HG02840 (cell line): ENCODE data around the gene HOXA10.
A peak's percentile ranks its signal among the peaks of the same experiment; 100 is the strongest.

Experiments used
- ATAC-seq: cut with Tn5 transposase; IDR thresholded peaks from one replicate; pipeline ENCODE4 v1.9.1; 2021; ENCODE audit warnings: mild to moderate bottlenecking, moderate library complexity, moderate number of reproducible peaks; ENCODE audit not compliant: unreplicated experiment, low FRiP score

HOXA10 gene

DNA sequence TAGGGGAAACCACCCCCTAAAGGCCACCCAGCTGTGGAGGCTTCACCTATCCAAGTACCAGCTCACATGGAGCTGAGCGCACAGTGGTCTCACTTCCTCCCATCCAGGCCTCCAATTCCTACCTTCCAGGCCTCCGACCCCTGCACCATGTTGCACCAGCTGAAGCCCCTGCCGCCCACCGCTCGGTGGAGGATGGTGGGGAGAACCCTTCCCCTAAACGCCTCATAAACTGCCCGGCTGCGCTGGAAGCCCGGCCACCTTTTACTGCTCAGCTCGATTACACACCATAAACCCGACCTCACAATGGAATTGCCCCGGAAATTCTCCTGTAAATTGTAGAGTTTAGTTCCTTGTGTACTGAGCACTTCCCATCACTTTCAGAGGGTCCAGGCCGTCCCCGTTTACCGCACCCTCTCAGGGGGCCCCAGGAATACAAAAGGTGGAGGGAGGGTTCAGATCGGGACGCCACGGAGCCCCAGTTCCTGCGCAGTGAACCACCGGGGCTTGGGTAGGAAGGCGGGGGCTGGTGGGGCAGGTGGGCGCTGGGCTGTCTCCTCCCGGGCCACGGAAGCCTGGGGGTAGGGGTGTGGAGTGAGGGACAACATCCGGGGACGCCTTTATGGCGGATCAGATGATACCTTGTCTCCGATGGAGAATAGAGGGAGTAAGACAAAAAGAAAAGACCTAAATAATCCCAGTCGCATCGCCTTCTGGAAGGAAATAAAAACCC, 16.3 kb downstream of the HOXA10 start:
- no peak for ATAC-seq

DNA sequence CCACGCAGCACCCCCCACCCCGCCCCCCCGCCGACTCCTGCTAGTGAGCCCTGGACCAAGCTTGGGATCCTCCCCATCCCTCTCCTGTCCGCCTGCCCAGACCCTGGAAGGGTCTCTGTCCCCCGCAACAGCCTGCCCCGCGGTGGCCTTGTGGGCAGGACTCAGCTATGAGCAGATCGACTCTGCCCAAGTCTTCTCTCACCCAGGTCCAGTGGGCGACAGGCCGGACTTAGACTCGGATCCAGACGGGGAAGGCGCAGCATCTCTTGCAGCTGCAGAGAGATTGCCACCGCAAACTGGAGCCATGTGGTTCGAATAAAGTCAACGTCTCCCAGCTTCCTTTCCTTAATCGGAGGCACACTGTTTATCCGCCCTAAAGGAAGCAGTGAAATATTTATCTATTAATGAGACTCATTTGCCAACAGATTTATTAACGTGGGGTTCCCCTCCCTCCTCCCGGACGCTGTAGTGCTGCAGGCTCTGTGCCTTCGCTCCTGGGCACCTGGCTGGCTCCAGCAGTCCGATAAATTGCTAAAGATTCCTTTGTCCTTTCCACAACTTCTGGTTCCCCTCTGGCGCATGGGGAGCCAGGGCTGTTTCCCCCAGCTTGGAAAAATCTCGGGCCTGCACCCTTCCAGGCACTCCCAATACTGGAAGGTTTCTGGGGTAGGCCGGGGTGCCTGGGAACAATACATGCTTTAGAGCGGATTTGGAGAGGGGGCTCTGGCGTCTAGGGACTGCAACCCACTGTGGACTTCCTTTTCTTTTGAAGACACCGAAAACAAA, 17.0 kb downstream of the HOXA10 start:
- ATAC-seq: no peak

DNA sequence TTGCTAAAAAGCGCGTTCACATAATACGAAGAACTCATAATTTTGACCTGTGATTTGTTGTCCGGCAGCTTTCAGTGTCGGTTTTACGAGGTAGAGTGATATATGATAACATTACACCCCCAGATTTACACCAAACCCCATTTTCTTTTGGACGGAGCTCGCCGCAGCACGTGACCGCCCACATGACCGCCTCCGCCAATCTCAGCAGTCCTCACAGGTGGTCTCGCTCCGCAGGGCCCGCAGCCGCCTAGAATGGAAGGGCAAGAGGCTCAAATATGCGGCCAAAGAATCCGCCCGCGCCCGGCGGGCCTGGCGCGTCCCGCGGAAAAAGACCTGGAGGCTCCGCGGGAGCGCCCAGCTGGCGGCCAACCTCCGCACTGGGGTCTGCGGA, 17.6 kb downstream of the HOXA10 start, which contains the start of gene HOXA7:
Gene HOXA7, minus strand, starts transcription at position 168 of the 391 bp plus-strand sequence. Its CDS starts 130 bp downstream, at position 38.
- ATAC-seq: no peak

DNA sequence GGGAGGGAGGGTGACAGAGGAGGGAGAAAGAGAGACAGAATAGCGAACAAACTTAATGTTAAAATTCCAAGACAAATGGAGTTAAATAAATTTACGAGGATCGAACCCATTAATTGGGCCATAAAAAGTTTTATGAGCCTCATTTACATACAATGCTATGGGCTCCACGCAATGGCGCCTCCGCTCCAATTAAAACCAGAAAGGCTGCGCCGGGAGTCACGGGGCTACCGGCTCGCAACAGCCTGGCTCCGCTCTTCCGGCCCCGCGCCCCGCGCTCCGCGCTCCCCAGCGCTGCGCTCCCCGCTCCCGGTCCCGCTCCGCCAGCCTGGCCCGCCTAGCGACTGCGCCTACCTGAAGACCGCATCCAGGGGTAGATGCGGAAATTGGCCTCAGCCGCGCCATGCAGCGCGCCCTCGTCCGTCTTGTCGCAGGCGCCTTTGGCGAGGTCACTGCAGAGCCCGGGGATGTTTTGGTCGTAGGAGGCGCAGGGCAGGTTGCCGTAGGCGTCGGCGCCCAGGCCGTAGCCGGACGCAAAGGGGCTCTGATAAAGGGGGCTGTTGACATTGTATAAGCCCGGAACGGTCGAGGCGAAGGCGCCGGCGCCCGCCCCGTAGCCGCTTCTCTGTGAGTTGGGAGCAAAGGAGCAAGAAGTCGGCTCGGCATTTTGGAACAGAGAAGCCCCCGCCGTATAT, 18.2 kb downstream of the HOXA10 start:
- no peak for ATAC-seq

- ATAC-seq: no peak
Observed at GRCh38 chr7:27154901-27155815, 19.0 kb downstream of the HOXA10 start.

- no peak for ATAC-seq
Observed at GRCh38 chr7:27154369-27154768, 19.8 kb downstream of the HOXA10 start.

DNA sequence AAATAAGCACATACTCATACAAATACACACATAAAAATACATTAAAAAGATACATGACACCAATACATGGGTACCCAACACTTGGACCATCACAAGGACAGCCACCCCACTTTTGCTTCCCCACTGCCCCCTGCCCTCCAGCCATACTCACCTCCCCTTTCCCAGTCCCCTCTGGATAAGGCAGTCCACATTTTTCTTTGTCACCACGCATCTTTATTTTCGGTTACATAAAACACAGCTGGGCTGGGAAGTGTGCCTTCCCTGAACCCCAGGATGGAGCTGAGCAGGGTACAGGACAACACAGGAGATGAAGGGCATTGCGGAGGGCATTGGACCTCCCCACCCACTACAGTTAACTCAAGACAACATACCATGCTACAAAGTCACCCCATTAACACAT, 20.6 kb downstream of the HOXA10 start:
- ATAC-seq: no peak

DNA sequence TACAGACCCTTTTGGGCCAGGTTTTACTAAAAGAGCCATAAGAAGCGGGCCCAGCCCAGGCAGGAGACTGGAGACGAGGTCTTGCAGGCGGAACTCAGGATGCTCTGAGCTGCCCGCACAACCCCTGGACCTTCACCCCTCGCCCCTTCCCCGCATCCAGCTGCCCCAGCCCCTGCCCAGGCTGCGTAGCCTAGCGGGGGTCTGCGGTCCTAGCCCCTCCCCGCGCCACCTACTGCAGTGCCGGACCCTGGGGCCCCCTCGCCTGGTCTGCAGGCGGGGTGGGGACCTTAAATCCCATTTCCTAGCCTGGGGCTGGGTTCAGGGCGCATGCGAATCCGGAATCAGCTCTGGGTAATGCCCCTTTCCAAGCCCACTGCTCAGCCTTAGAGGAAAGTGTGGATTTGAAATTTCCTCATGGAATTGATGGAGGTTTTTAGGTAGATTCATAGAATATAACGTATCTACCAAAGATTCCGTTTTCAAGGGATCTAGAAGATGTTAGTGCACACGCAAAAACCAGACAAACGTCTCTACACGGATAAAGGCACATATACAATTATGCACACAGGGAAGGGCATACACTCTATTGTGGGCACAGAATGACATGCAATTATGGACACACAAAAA, 21.2 kb downstream of the HOXA10 start:
- no peak for ATAC-seq

GRCh38 chr7:27151931-27152815, 21.9 kb downstream of the HOXA10 start, which contains the start of gene HOXA3:
HOXA3 (minus strand) TSS chr7:27152583; CDS start chr7:27110640, 41,943 bp downstream.
- ATAC-seq: no peak

GRCh38 chr7:27151341-27151930, 22.7 kb downstream of the HOXA10 start:
- ATAC-seq: no peak

DNA sequence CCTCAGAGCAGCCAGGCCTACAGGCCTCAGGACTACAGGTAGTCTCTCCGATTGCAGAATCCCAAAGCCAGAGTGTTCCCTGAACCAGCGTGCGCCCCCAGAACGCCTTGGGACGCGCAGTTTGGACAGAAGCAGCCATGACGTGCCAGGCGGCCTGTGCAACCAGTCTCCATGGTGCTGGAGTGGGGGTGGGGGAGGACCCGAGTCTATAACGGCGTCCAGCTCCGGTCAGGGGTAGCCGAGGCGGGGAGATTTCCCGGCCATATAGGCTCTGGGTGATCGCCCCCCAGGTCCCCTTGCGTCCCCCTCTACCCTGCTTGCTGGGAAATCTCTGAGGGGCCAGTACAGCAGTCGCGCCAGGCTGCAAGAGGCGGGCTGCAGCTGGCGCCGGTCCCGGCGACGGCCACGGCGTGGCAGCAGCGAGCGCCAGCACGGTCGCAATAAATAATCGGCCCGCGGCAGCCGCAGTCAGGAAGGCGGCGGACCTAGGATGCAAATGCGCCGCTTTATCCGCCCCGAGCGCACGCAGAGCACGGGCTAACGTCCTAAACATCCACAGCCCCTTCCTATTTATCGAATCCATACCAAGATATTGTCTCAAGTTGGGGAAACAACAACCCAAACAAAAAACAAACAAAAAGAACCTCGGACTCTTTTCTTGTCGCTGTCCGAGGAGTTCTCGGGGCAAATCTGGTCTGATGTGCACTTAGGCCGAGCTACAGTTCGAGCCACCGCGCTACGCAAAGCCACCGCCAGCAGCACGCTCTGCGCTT, 23.4 kb downstream of the HOXA10 start:
- peak; percentile 60 for ATAC-seq

GRCh38 chr7:27149842-27150567, 24.1 kb downstream of the HOXA10 start:
- peak; percentile 17 for ATAC-seq

GRCh38 chr7:27148756-27149641, 25.1 kb downstream of the HOXA10 start:
- no peak for ATAC-seq

- no peak for ATAC-seq
Observed at GRCh38 chr7:27148031-27148755, 25.9 kb downstream of the HOXA10 start.
